HepG2 (cell line): ENCODE measurements around the gene CALY. TPM values are rescaled to one million over a fixed set of nuclear protein-coding genes. Genes with fewer than 3 reads are reported as not detected.
A peak's percentile ranks its signal among the peaks of the same experiment; 100 is the strongest.

Experiments
- ATAC-seq: fragments of 200-7000 bp; cut with Tn5 transposase; 3 replicates; pipeline ENCODE4 v1.9.1; 2020; ENCODE audit warnings: mild to moderate bottlenecking, moderate library complexity
- BruUV-seq: library from RNA; stranded (reverse); fragments of 400-500 nt; replicated peaks from 2 replicates; lab custom pipeline; 2021; lab: Mats Ljungman, UMichigan
- CTCF ChIA-PET: fragments of 300-600 bp; formaldehyde crosslinking; extraction: SDS; loops from one replicate; lab custom pipeline; 2021; ENCODE audit warnings: low total read pairs, inconsistent platforms, low intra/inter-chr PET ratio; lab: Yijun Ruan, JAX
- POLR2A ChIA-PET: fragments of 350-600 bp; sonication (Branson Sonifier 250); formaldehyde crosslinking; loops from one replicate; lab custom pipeline; 2020; ENCODE audit warnings: antibody characterized with exemption, inconsistent platforms; lab: Yijun Ruan, JAX
- DNase-seq: peaks from one replicate; pipeline ENCODE4 v3.0.0-alpha.2; 2015; ENCODE audit warnings: low spot score
- FAIRE-seq: peaks from 3 replicates; lab custom pipeline; 2011; peaks lifted over from hg19 to GRCh38; lab: Jason Lieb, UNC
- H2AFZ ChIP-seq: one replicate; pipeline ENCODE4 v1.6.1; 2011; ENCODE audit warnings: low read length, inconsistent platforms
- H3K27ac ChIP-seq: fragments of 300-600 bp; 3 replicates; pipeline ENCODE4 v1.8.0; 2011; ENCODE audit warnings: mixed run types, mild to moderate bottlenecking, mixed read lengths, low read length, inconsistent platforms; ENCODE audit not compliant: insufficient read depth; ENCODE audit errors: extremely low read length
- H3K27me3 ChIP-seq, 2 experiments: fragments of 200-600 bp in 1 of 2; 2 replicates in 1 of 2; 3 replicates in 1 of 2; pipeline versions ENCODE4 v1.6.0 to v1.8.0; 2011; ENCODE audit warnings: low read length in 2 of 2, mild to moderate bottlenecking in 2 of 2, moderate library complexity in 2 of 2, inconsistent platforms in 1 of 2; ENCODE audit not compliant: insufficient read depth in 2 of 2, control insufficient read depth in 1 of 2
- H3K36me3 ChIP-seq, 2 experiments: fragments of 200-600 bp in 1 of 2; replicated peaks in 1 of 2; 2 replicates in 1 of 2; 3 replicates in 1 of 2; pipeline versions ENCODE4 v1.5.1 to v1.8.0; 2011; ENCODE audit warnings: low read length in 2 of 2, inconsistent platforms in 1 of 2; ENCODE audit not compliant: insufficient read depth in 2 of 2, control insufficient read depth in 1 of 2
- H3K4me1 ChIP-seq: 2 replicates; pipeline ENCODE4 v1.5.1; 2012; ENCODE audit warnings: low read length, inconsistent platforms; ENCODE audit not compliant: insufficient read depth
- H3K4me2 ChIP-seq: 2 replicates; pipeline ENCODE4 v1.6.0; 2011; ENCODE audit warnings: low read depth, low read length, inconsistent platforms
- H3K4me3 ChIP-seq, 3 experiments: fragments of 200-600 bp in 1 of 3; sonication (generic), shearing (Covaris generic) in 1 of 3; replicated peaks in 1 of 3; 2 replicates each; pipeline ENCODE4 v1.5.1; 2011 to 2016; ENCODE audit warnings: low read length in 3 of 3, inconsistent platforms in 2 of 3, low read depth in 2 of 3, mild to moderate bottlenecking in 2 of 3, control low read depth in 1 of 3, mixed read lengths in 1 of 3; ENCODE audit not compliant: insufficient read depth in 1 of 3
- H3K79me2 ChIP-seq: one replicate; pipeline ENCODE4 v1.6.1; 2011; ENCODE audit warnings: low read length, inconsistent platforms; ENCODE audit not compliant: insufficient read depth
- H3K9ac ChIP-seq: 2 replicates; pipeline ENCODE4 v1.6.0; 2011; ENCODE audit warnings: mild to moderate bottlenecking, low read depth, low read length, inconsistent platforms; ENCODE audit not compliant: insufficient read depth
- H3K9me3 ChIP-seq: 2 replicates; pipeline ENCODE4 v1.5.1; 2012; ENCODE audit warnings: mild to moderate bottlenecking, low read length
- H4K20me1 ChIP-seq: 2 replicates; pipeline ENCODE4 v1.6.0; 2011; ENCODE audit warnings: inconsistent platforms, mild to moderate bottlenecking, low read length, moderate library complexity; ENCODE audit not compliant: insufficient read depth
- AGO2 ChIP-seq: fragments of 200-400 bp; formaldehyde crosslinking; optimal IDR thresholded peaks from 2 replicates; pipeline ENCODE3; 2017; ENCODE audit warnings: mild to moderate bottlenecking, low read depth, low read length, moderate library complexity
- AHR ChIP-seq: IDR thresholded peaks from 2 replicates; pipeline ENCODE4 v1.6.1; 2018; ENCODE audit warnings: missing genetic modification reagents, missing compliant biosample characterization
- ETV6 ChIP-seq: sonication (generic); formaldehyde crosslinking; conservative IDR thresholded peaks from 2 replicates; pipeline ENCODE4 v1.4.0; 2020; ENCODE audit warnings: missing genetic modification reagents
- PAF1 ChIP-seq: IDR thresholded peaks from 2 replicates; pipeline ENCODE4 v1.6.1; 2016; ENCODE audit warnings: missing genetic modification reagents, missing compliant biosample characterization
- POLR2A ChIP-seq, 2 experiments: IDR thresholded peaks; 2 replicates each; pipeline ENCODE4 v1.6.1; 2011; ENCODE audit warnings: low read depth in 2 of 2, low read length in 2 of 2, mild to moderate bottlenecking in 1 of 2, moderate library complexity in 1 of 2; ENCODE audit not compliant: insufficient read depth in 1 of 2
- SSRP1 ChIP-seq: IDR thresholded peaks from 2 replicates; pipeline ENCODE4 v1.6.1; 2016; ENCODE audit warnings: control low read depth
- ZBTB20 ChIP-seq: sonication (generic); formaldehyde crosslinking; IDR thresholded peaks from 2 replicates; pipeline ENCODE4 v1.8.1; 2023; ENCODE audit warnings: missing genetic modification reagents, low read depth, mild to moderate bottlenecking, borderline replicate concordance
- ZNF672 ChIP-seq: sonication (generic); formaldehyde crosslinking; IDR thresholded peaks from 2 replicates; pipeline ENCODE4 v1.8.1; 2022; ENCODE audit warnings: missing genetic modification reagents
- ZNF841 ChIP-seq: sonication (generic); formaldehyde crosslinking; IDR thresholded peaks from 2 replicates; pipeline ENCODE4 v1.8.1; 2023; ENCODE audit warnings: missing genetic modification reagents, borderline replicate concordance
- WGBS: methylation state at CpG from one replicate; pipeline ENCODE4 v1.1.6; 2017; ENCODE audit warnings: low lambda C conversion rate; 5-methylcytosine and 5-hydroxymethylcytosine counted together
- in situ Hi-C: cut with HindIII; loops from 2 replicates; pipeline ENCODE4 v1.10.0; 2017; ENCODE audit warnings: low pct_unique_long_range_greater_than_20kb; ENCODE audit not compliant: extremely low pct_ligation_motif_present
- intact Hi-C: fragments of 100-400 bp; cut with micrococcal nuclease; formaldehyde crosslinking; loops from one replicate; pipeline ENCODE4 v1.10.0; 2022; ENCODE audit not compliant: unreplicated experiment
- polyA plus RNA-seq, 8 experiments: library from polyadenylated mRNA; depleted of rRNA in 3 of 8; stranded (reverse) in 7 of 8; unstranded in 1 of 8; fragments of >200 nt; fragmentation: Illumina TruSeq in 4 of 8; extraction: Trizol in 4 of 8; gene quantifications; 2 replicates each; pipeline versions ENCODE4 v1.2.1 to v1.2.3, GENCODE V29; 2011 to 2016; ENCODE audit warnings: low read depth in 4 of 8, missing spikeins in 1 of 8, mixed read lengths in 1 of 8; ENCODE audit not compliant: insufficient read depth in 1 of 8
- total RNA-seq, 5 experiments: library from RNA; depleted of rRNA; stranded (reverse); fragments of >200 nt; fragmentation: Illumina TruSeq; extraction: Trizol; gene quantifications; 2 replicates each; pipeline ENCODE4 v1.2.3, GENCODE V29; 2016; ENCODE audit warnings: low read depth in 1 of 5
- TF ChIP-seq, protein P1 (sequence below): sonication (generic); formaldehyde crosslinking; IDR thresholded peaks from 2 replicates; pipeline ENCODE4 v1.5.1; 2020; ENCODE audit warnings: missing genetic modification reagents, mild to moderate bottlenecking, borderline replicate concordance
- TF ChIP-seq, protein P2 (sequence below): sonication (generic); formaldehyde crosslinking; IDR thresholded peaks from 2 replicates; pipeline ENCODE4 v1.5.1; 2020; ENCODE audit warnings: missing genetic modification reagents, mild to moderate bottlenecking, borderline replicate concordance
- TF ChIP-seq, protein P3 (sequence below): sonication (generic); formaldehyde crosslinking; IDR thresholded peaks from 2 replicates; pipeline ENCODE4 v1.4.0; 2020; ENCODE audit warnings: missing genetic modification reagents
- TF ChIP-seq, protein P4 (sequence below), 2 experiments: sonication (generic) in 1 of 2; formaldehyde crosslinking in 1 of 2; IDR thresholded peaks; 2 replicates each; pipeline versions ENCODE4 v1.5.1 to v1.6.1; 2011 to 2020; ENCODE audit warnings: borderline replicate concordance in 1 of 2, low read depth in 1 of 2, low read length in 1 of 2, mild to moderate bottlenecking in 1 of 2, missing genetic modification reagents in 1 of 2, moderate library complexity in 1 of 2
- TF ChIP-seq, protein P5 (sequence below): sonication (generic); formaldehyde crosslinking; IDR thresholded peaks from 2 replicates; pipeline ENCODE4; 2020; ENCODE audit warnings: missing genetic modification reagents, mild to moderate bottlenecking, borderline replicate concordance

CALY gene
- total and polyA plus RNA-seq, 2 of the 13 experiments (the other 11 are each of a cell fraction or from before 2014, with no cell fraction given), result 0.08 TPM; not detected in 1

DNA sequence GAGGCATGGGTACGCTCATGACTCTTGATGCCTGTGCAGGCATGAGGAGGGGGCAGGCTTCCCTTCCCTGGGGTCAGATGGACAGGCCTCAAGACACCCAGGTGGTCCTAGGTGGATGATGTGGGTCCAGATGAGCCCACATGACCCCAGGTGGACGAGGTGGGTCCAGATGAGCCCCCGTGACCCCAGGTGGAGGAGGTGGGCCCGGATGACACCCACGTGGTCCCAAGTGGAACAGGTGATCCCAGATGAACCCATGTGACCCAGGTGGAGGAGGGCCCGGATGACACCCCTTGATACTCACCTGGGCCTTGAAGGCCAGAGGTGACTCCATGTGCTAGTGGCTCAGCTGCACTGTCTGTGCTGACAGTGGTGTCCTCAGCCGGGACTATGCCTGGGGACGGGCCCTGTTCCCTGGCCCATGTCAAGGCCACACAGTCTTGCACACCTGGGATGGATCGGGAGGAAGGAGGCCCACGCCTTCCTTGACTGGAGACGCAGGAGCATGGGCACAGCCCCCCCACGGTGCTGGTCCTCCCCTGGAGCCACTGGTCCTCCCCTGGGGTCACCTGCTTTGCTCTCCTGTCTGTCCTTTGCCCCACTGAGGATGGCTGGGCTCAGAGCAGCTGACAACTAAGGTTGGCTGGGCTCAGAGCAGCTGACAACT lies 13.7 kb upstream of the CALY start:
- no TSS peak for BruUV-seq
- intact Hi-C loops (no loop called here), in situ Hi-C loops (no loop called here)
- H3K36me3 ChIP-seq, result peaks cover 2 to 7% of the 10 kb centered on the region in 2 experiments; a peak in 2 of 5 replicates
- H4K20me1 ChIP-seq, result peaks cover 13% of the 10 kb centered on the region; the same call in 1 of the 2 replicates
- POLR2A ChIA-PET, result no interaction called here
- DNase-seq (no peak), FAIRE-seq (no peak), ATAC-seq (no peak)
- H3K4me1 ChIP-seq, result peaks cover 49% of the 10 kb centered on the region
- H3K79me2 ChIP-seq, result no peaks in the 10 kb centered on the region
- CTCF ChIA-PET, result no interaction called here
- H3K9me3 ChIP-seq, result no peaks in the 10 kb centered on the region
- no peak overlapping the region for H3K9ac ChIP-seq
- no peak overlapping the region for H2AFZ ChIP-seq
- 50% methylated on average over 2 of the region's 12 CpGs for WGBS
- no peak overlapping the region for H3K27ac ChIP-seq
- no peaks in the 10 kb centered on the region for H3K27me3 ChIP-seq
- H3K4me3 ChIP-seq, result no peak overlapping the region
- H3K4me2 ChIP-seq, result no peak overlapping the region
- peak; percentile 82 for TF ChIP-seq AGO2
- TF ChIP-seq, protein P1, sequence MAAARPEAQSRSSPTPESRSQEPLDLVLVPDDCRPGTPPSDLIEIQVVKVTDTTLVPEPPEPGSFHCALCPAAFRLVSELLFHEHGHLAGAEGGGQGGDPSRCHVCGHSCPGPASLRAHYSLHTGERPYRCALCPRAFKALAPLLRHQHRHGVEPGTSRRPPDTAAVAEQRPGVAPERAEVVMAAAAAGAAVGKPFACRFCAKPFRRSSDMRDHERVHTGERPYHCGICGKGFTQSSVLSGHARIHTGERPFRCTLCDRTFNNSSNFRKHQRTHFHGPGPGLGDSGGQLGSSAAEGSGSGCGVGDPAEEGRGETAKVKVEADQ (CRISPR knock-in tag), result 0 out of 2 replicates have a peak, but pooled peaks have one; percentile 27
- peak; percentile 11; the same call in 1 of the 2 replicates for TF ChIP-seq PAF1
- TF ChIP-seq, protein P2, sequence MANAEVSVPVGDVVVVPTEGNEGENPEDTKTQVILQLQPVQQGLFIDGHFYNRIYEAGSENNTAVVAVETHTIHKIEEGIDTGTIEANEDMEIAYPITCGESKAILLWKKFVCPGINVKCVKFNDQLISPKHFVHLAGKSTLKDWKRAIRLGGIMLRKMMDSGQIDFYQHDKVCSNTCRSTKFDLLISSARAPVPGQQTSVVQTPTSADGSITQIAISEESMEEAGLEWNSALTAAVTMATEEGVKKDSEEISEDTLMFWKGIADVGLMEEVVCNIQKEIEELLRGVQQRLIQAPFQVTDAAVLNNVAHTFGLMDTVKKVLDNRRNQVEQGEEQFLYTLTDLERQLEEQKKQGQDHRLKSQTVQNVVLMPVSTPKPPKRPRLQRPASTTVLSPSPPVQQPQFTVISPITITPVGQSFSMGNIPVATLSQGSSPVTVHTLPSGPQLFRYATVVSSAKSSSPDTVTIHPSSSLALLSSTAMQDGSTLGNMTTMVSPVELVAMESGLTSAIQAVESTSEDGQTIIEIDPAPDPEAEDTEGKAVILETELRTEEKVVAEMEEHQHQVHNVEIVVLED (CRISPR knock-in tag), result peak; percentile 30; the same call in 1 of the 2 replicates
- no peak for TF ChIP-seq ETV6
- TF ChIP-seq, protein P3, sequence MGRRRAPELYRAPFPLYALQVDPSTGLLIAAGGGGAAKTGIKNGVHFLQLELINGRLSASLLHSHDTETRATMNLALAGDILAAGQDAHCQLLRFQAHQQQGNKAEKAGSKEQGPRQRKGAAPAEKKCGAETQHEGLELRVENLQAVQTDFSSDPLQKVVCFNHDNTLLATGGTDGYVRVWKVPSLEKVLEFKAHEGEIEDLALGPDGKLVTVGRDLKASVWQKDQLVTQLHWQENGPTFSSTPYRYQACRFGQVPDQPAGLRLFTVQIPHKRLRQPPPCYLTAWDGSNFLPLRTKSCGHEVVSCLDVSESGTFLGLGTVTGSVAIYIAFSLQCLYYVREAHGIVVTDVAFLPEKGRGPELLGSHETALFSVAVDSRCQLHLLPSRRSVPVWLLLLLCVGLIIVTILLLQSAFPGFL (CRISPR knock-in tag), result no peak
- TF ChIP-seq ZBTB20 (CRISPR knock-in tag), result no peak
- TF ChIP-seq SSRP1, result 0 out of 2 replicates have a peak, but pooled peaks have one; percentile 10
- TF ChIP-seq, protein P4, sequence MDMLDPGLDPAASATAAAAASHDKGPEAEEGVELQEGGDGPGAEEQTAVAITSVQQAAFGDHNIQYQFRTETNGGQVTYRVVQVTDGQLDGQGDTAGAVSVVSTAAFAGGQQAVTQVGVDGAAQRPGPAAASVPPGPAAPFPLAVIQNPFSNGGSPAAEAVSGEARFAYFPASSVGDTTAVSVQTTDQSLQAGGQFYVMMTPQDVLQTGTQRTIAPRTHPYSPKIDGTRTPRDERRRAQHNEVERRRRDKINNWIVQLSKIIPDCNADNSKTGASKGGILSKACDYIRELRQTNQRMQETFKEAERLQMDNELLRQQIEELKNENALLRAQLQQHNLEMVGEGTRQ (IDR thresholded peaks at IDR 0.05; ENCODE audit: low read depth, low read length), result peak; percentile 16; the same call in 1 of the 2 replicates
- TF ChIP-seq, protein P4 (CRISPR knock-in tag; IDR thresholded peaks at IDR 0.05; ENCODE audit: borderline replicate concordance), result no peak
- TF ChIP-seq ZNF672 (CRISPR knock-in tag), result 0 out of 2 replicates have a peak, but pooled peaks have one; percentile 67
- peak in 1 of 2 experiments; percentile 62; a peak in 2 of 4 replicates for TF ChIP-seq POLR2A (IDR thresholded peaks at IDR 0.05; ENCODE audit: insufficient read depth in 1 of 2, low read depth in 2 of 2, low read length in 2 of 2)
- TF ChIP-seq, protein P5, sequence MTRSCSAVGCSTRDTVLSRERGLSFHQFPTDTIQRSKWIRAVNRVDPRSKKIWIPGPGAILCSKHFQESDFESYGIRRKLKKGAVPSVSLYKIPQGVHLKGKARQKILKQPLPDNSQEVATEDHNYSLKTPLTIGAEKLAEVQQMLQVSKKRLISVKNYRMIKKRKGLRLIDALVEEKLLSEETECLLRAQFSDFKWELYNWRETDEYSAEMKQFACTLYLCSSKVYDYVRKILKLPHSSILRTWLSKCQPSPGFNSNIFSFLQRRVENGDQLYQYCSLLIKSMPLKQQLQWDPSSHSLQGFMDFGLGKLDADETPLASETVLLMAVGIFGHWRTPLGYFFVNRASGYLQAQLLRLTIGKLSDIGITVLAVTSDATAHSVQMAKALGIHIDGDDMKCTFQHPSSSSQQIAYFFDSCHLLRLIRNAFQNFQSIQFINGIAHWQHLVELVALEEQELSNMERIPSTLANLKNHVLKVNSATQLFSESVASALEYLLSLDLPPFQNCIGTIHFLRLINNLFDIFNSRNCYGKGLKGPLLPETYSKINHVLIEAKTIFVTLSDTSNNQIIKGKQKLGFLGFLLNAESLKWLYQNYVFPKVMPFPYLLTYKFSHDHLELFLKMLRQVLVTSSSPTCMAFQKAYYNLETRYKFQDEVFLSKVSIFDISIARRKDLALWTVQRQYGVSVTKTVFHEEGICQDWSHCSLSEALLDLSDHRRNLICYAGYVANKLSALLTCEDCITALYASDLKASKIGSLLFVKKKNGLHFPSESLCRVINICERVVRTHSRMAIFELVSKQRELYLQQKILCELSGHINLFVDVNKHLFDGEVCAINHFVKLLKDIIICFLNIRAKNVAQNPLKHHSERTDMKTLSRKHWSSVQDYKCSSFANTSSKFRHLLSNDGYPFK, result peak; percentile 7; the same call in 1 of the 2 replicates
- TF ChIP-seq ZNF841, result no peak
- TF ChIP-seq AHR (CRISPR knock-in tag), result no peak
